Airway epithelial cell (primary cell): ENCODE data around the gene UGT1A5. TPM values are rescaled to one million over a fixed set of nuclear protein-coding genes. Genes with fewer than 3 reads are reported as not detected.

ENCODE experiments used
- total RNA-seq: library from RNA; depleted of rRNA; stranded (reverse); fragments of >200 nt; gene quantifications from 2 replicates; pipeline ENCODE4 v1.2.3, GENCODE V29; 2015

Gene UGT1A5
- total RNA-seq = 3.2 TPM in 1 of 2 replicates, not detected in the other

GRCh38 chr2:233712611-233713261 lies at the start of gene UGT1A5:
Gene UGT1A5, plus strand, starts transcription at chr2:233712907. Its CDS starts 85 bp downstream, at chr2:233712992.

GRCh38 chr2:233671290-233672161 lies 41.2 kb upstream of the UGT1A5 start, which contains the start of gene UGT1A9:
Gene UGT1A9, plus strand, starts transcription at chr2:233671898. Its CDS starts 37 bp downstream, at chr2:233671935.

GRCh38 chr2:233681521-233682099 lies 31.1 kb upstream of the UGT1A5 start, which contains the start of gene UGT1A7:
Gene UGT1A7, plus strand, starts transcription at chr2:233681901. Its CDS starts 37 bp downstream, at chr2:233681938.

GRCh38 chr2:233692648-233693047 lies 20.1 kb upstream of the UGT1A5 start, which contains the start of gene UGT1A6:
Gene UGT1A6, plus strand, starts transcription at chr2:233692890. Its CDS starts 115 bp downstream, at chr2:233693005.

GRCh38 chr2:233718552-233718951 lies 5.8 kb downstream of the UGT1A5 start, which contains the start of gene UGT1A4:
Gene UGT1A4, plus strand, starts transcription at chr2:233718736. Its CDS starts 85 bp downstream, at chr2:233718821.

GRCh38 chr2:233728723-233729301 lies 16.1 kb downstream of the UGT1A5 start, which contains the start of gene UGT1A3:
Gene UGT1A3, plus strand, starts transcription at chr2:233729042. Its CDS starts 85 bp downstream, at chr2:233729127.

GRCh38 chr2:233760043-233760442 lies 47.3 kb downstream of the UGT1A5 start, which contains the start of gene UGT1A1:
Gene UGT1A1, plus strand, starts transcription at chr2:233760270. Its CDS starts 18 bp downstream, at chr2:233760288.

GRCh38 chr2:233778030-233778429 lies 65.3 kb downstream of the UGT1A5 start, which contains the start of gene MROH2A:
Gene MROH2A, plus strand, starts transcription at chr2:233778330. Its CDS starts 1,029 bp downstream, at chr2:233779359.

Other genes with a start within 250 kb of the UGT1A5 start
- 20.6 and 22.6 TPM in 2 replicates for gene USP40, start 146.1 kb upstream of the UGT1A5 start, total RNA-seq
- gene UGT1A8, start 95.3 kb upstream of the UGT1A5 start, total RNA-seq = 0.37 and 0.56 TPM in 2 replicates
- not detected in 2 replicates for gene UGT1A10, start 76.5 kb upstream of the UGT1A5 start, total RNA-seq
- gene UGT1A9, start 41.0 kb upstream of the UGT1A5 start, total RNA-seq = not detected in 2 replicates
- gene UGT1A7, start 31.0 kb upstream of the UGT1A5 start, total RNA-seq = 0.37 and 0.49 TPM in 2 replicates
- gene UGT1A6, start 20.0 kb upstream of the UGT1A5 start, total RNA-seq = 35.8 and 38.9 TPM in 2 replicates
- gene UGT1A4, start 5.8 kb downstream of the UGT1A5 start, total RNA-seq = 0.33 TPM in 1 of 2 replicates, not detected in the other
- 0.35 TPM in 1 of 2 replicates, not detected in the other for gene UGT1A3, start 16.1 kb downstream of the UGT1A5 start, total RNA-seq
- 0.28 and 1.2 TPM in 2 replicates for gene UGT1A1, start 47.4 kb downstream of the UGT1A5 start, total RNA-seq
- gene MROH2A, start 65.4 kb downstream of the UGT1A5 start, total RNA-seq = not detected in 2 replicates
- 18.2 and 26.2 TPM in 2 replicates for gene HJURP, start 141.6 kb downstream of the UGT1A5 start, total RNA-seq
- gene TRPM8, start 204.5 kb downstream of the UGT1A5 start, total RNA-seq = not detected in 2 replicates